SH-SY5Y (cell line): ENCODE measurements around the gene SEMA4D.

Experiments
- GATA2 ChIP-seq: IDR thresholded peaks from 2 replicates; pipeline ENCODE4 v1.6.1; 2011; ENCODE audit warnings: mild to moderate bottlenecking, low read depth, low read length
- GATA3 ChIP-seq: IDR thresholded peaks from 2 replicates; pipeline ENCODE4 v1.6.1; 2011; ENCODE audit warnings: low read depth, mild to moderate bottlenecking, low read length, moderate library complexity

- TF ChIP-seq GATA2 (no peak), GATA3 (no peak)
Measured at GRCh38 chr9:89425024-89425805, 72.7 kb downstream of the SEMA4D start.
